GM21390 (cell line): ENCODE data around the gene OGFR.

ENCODE experiments used
- ATAC-seq: cut with Tn5 transposase; IDR thresholded peaks from one replicate; pipeline ENCODE4 v1.9.1; 2021; ENCODE audit not compliant: unreplicated experiment

Gene OGFR

DNA sequence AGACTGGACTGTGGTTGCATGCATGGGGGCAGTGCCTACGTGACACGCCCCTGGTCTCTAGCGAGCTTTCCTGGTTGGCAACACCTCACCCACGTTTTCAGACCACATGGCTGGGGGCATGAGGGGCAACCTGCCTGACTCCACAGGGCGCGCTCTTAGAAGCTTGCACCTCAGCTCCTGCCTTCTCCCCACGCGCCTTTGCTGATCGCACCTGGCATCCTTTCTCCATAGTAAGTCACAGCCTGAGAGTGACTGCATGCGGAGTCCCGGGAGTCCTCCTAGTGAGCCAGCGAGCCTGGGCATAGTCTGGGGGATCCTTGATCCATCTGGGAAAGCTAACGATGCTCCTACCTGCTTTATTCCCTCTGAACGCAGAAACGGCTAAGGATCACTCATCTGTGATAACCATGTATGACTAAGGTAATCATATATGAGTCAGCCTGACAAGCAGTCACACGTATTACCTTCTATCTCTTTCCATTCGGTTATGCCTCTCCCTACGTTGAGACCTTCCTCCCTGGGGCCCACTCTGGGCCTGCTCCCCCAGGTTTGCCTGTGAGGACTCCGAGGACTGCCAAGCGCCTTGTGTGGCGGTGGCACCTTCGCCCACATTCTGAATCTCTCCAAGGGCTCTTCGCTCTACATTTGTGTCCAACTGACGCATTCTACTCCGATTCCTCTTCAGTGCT, 52.4 kb downstream of the OGFR start:
- ATAC-seq, result no peak

DNA sequence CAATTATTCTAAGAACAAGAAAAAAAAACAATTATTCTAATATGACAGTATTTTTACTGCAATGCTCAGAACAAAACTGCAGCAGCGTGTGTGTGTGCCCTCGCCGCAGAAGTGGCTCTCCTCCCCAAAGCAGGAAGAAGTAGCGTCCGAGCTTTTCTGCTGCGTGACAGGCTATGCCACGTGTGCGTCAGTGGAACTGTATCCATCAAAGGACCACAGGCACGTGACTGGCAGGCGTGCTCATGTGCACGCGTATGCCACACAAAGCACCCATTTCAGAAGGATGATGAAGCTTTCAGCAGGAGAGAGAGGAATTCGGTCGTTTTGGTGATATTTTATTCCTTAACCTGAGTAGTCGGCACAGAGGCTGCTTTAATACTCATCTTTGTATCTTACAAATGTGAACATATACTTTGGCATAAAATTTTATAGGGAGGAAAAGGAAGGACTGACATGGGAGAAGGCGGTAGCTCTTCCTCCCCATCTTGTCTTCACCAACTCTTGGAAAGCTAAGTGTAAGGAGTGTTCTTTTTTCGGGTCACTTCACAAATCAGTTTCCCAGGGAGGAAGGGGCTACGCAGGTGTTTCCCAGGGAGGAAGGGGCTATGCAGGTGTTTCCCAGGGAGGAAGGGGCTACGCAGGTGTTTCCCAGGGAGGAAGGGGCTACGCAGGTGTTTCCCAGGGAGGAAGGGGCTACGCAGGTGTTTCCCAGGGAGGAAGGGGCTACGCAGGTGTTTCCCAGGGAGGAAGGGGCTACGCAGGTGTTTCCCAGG, 53.6 kb downstream of the OGFR start:
- no peak for ATAC-seq

DNA sequence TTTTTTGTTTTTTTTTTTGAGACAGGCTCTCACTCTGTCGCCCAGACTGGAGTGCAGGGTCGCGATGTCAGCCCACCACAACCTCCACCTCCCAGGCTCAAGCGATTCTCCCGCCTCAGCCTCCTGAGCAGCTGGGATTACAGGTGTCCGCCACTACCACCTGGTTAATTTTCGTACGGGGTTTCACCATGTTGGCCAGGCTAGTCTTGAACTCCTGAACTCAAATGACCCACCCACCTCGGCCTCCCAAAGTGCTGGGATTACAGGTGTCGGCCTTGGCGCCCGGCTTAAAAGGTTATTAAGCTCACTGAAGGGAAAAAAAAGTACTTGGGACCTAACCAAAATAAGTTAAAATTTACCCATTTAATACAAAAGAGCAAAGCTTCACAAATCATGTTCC, 55.1 kb downstream of the OGFR start:
- no peak for ATAC-seq

DNA sequence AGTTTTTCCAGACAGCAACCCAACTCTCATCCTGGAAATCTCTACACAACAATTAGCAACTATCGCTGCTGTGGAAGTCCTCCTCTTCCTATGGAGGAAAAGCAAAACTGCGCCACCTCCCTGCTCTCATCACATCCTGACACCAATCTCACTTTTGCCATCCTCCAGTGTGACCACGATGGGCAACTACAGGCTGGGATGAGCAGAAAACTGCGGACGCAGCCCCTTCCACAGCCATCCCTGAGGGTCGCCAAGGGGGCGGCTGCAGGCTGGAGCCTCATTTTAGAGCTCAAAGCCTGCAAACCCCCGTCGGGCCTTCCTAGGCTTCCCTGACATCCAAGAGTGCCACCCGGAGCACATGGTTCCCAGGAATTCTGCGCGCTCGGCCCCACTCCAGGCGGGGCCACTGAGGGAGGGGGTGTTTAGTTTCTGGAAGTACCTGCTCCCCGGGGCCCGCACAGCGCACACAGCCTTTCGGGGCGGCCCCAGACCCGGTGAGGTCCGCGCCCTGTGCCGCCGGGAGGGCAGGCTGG, 55.8 kb downstream of the OGFR start:
- peak; percentile 3 for ATAC-seq

DNA sequence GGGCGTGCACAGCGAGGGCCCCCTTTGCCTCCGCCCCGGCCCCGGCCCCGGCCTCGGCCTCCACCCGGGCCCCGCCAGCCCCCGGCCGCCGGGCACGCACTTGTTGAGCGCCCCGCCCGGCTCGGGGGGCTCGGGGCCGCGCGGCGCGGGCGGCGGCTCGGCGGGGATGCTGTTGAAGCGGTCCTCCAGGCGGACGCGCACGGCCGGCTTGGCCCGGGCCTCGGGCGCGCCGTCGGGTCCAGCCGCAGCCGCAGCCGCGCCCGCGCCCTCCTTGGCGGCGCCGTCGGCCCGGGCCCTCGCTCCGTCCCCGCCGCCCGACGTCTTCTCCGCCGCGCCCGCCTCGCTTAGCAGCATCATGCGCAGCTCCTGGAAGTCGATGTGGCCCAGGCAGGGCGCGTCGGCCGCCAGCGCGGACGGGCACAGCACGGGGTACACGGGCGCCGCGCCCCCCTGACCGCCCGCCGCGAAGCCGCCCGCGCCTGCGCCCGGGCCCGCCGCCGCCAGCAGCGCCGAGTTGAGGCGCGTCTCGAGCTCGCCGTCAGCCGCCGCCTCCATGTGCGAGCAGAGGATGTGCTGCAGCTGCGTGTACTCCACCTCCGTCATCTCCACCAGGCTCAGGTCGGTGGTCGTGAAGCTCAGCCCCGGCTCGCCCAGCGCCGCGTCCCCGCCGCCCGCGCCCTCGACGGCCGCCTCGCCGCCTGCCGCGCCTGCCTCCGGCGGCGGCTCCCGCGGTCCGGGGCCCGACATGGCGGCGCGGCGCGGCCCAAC, 56.5 kb downstream of the OGFR start:
- ATAC-seq, result peak; percentile 25

DNA sequence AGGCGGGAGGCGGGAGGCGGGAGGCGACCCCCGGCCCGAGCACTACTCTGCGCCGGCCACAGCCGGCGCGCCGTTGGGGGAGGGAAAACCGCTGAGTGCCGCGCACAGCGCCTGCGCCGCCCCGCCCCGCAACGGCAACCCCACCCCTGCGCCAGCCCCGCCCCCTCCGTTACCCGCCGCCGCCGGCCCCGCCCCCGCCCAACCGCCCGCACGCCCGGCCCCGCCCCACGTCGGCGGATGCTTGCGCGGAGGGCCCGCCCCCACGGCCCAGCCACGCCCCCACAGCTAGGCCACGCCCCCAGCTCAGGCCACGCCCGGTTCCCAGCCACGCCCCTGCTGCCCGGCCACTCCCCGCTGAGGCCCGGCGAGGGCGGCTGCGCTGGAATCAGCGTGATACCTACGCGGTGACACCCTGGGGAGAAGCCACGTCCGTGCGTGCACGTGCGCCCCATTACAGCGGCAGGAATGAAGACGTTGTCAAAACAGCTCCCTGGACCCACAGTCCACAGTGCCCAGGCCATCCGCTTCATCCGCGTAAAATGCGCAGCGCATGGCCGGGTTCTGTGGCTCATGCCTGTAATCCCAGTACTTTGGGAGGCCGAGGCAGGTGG, 57.2 kb downstream of the OGFR start, which contains the start of gene TCFL5:
TCFL5 (minus strand) TSS at position 97 of the 611 bp plus-strand sequence. CDS start 152 bp downstream, outside the sequence.
- ATAC-seq, result peak; percentile 67
